Gastroesophageal sphincter (tissue), 3 donors: ENCODE measurements around the gene GAD1.

Experiments used
- EP300 ChIP-seq: sonication (generic); formaldehyde crosslinking; IDR thresholded peaks from one replicate; pipeline ENCODE4 v1.6.1; 2017; ENCODE audit warnings: antibody characterized with exemption, mild to moderate bottlenecking
- POLR2A ChIP-seq, 2 donors: fragments of 450-650 bp; IDR thresholded peaks; one replicate each; pipeline ENCODE4 v1.6.1; 2017; ENCODE audit warnings: antibody characterized with exemption in 2 of 2, mild to moderate bottlenecking in 2 of 2, moderate library complexity in 1 of 2
- TF ChIP-seq, protein P1 (sequence below), 4 experiments: fragments of 200-600 bp in 2 of 4; fragments of 450-650 bp in 2 of 4; sonication (generic) in 1 of 4; IDR thresholded peaks; one replicate each; pipeline ENCODE4 v1.5.1; 2017 to 2019; ENCODE audit warnings: antibody characterized with exemption in 4 of 4, mild to moderate bottlenecking in 2 of 4, moderate library complexity in 2 of 4

DNA sequence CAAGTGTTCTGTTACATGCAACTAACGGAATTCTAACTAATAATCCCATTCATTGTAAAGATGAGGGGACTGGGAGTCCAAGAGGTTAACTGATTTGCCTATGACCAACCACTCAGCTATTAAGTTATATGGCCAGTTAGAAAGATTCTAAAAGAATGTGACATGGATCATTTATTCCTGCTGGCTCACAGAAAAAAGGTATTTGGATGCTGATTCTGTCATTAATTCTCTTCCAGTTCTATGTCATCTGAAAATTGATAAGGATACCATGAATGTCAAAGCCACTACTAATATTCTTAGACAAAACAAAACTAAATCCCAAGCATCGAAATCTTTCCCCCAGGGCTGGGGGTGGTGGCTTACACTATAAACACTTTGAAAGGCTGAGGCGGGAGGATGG is 71.2 kb downstream of the GAD1 start:
- TF ChIP-seq, protein P1, sequence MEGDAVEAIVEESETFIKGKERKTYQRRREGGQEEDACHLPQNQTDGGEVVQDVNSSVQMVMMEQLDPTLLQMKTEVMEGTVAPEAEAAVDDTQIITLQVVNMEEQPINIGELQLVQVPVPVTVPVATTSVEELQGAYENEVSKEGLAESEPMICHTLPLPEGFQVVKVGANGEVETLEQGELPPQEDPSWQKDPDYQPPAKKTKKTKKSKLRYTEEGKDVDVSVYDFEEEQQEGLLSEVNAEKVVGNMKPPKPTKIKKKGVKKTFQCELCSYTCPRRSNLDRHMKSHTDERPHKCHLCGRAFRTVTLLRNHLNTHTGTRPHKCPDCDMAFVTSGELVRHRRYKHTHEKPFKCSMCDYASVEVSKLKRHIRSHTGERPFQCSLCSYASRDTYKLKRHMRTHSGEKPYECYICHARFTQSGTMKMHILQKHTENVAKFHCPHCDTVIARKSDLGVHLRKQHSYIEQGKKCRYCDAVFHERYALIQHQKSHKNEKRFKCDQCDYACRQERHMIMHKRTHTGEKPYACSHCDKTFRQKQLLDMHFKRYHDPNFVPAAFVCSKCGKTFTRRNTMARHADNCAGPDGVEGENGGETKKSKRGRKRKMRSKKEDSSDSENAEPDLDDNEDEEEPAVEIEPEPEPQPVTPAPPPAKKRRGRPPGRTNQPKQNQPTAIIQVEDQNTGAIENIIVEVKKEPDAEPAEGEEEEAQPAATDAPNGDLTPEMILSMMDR (IDR thresholded peaks at IDR 0.05), result no peak
- TF ChIP-seq POLR2A (IDR thresholded peaks at IDR 0.05) (no peak), EP300 (no peak)
